GM21423 (cell line): Measurements from ENCODE around the gene OR2T34.
A peak's percentile ranks its signal among the peaks of the same experiment; 100 is the strongest.
"Not testable (repeated sequence)": the region's sequence is repeated elsewhere in the genome, so short reads cannot be mapped to it uniquely, and the experiment has no call there.

ENCODE experiments used
- ATAC-seq: cut with Tn5 transposase; IDR thresholded peaks from one replicate; pipeline ENCODE4 v1.9.1; 2021; ENCODE audit warnings: mild to moderate bottlenecking, moderate library complexity; ENCODE audit not compliant: unreplicated experiment

Gene OR2T34

GRCh38 chr1:248574657-248575056, at the start of gene OR2T34:
Gene OR2T34 (minus strand): TSS chr1:248574757. CDS start chr1:248574757, 0 bp downstream.
- not testable (repeated sequence) for ATAC-seq

DNA sequence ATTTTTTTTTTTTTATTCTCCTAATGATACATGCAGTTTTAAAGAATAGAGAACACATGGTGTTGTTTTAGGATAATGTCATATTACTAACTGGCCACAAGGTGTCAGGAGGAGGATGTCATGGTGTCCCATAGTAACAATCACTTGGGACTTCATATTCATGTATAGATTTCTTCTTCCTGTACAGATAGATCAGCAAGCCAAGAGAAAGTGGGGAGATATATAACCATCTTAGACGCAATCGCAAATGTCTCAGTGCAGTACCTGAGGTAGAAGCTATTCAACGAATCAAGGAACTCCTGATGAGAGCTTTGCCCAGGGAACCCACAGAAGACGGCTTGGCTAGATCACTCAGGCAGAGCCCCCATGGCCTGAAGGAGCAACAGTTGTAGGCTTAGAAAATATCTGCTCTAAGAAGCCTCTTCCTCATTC, 48.0 kb upstream of the OR2T34 start:
- ATAC-seq: peak; percentile 91

DNA sequence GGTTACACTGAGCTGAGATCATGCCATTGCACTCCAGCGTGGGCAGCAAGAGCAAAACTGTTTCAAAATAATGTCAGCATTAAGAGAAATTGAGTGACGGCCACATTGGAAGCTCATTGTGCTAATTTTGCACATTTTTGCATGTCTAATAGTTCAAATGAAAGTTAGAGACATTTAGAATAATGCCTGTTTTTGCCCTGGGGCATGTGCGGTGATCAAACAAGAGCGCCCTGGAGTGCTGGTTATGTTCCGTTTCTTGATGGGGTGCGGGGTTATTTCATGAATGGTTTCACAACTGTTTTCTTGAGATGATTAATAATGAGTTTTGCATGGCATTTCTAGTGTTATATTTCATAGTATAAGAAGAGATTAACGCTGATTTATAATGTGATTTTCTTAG, 47.2 kb upstream of the OR2T34 start:
- ATAC-seq: no peak

GRCh38 chr1:248618878-248619277, 44.3 kb upstream of the OR2T34 start:
- no peak for ATAC-seq

DNA sequence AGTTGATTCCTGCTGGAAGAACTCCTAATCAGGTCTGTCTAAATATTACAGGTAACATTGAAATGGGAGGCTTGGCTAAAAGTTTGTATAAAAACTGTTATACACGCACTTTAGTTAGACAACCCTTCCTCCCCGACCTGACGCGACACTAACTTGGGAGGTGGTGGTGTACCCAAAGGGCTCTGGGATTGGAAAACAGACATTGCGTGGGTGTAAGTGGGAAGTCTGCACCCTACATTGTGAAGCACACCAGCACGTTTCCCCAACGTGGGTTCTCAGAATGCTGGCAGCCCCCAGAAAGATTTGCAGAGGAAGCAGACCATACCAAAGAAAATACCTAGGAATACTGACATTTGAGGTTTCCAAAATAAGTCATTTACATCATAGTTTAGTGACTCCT, 43.6 kb upstream of the OR2T34 start:
- ATAC-seq: no peak

GRCh38 chr1:248613742-248614141, 39.2 kb upstream of the OR2T34 start:
- ATAC-seq: no peak

DNA sequence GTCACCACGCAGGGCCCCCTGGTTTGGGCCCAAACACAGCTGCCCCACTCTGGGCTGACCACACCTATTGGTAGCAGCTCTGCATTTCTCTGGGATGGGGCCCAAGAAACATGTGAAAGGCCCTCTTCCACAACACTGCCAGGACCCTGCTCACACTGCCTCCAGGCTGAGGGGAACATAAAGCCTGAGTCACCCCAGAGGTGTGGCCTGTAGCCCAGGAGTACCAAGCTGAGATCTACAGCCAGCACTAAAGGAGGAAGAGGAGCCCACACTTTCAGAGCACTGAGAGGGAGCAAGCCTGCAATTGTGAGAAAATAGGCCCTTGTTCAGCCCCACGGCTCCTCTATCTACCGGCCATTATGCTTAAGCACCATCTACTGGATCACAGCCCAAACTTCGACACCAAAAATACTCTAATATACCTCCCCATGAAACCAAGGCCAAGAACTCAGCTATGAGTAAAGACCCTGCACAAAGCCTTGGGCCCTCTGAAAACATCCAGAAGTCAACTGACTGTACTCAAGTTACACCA, 37.4 kb upstream of the OR2T34 start:
- no peak for ATAC-seq

DNA sequence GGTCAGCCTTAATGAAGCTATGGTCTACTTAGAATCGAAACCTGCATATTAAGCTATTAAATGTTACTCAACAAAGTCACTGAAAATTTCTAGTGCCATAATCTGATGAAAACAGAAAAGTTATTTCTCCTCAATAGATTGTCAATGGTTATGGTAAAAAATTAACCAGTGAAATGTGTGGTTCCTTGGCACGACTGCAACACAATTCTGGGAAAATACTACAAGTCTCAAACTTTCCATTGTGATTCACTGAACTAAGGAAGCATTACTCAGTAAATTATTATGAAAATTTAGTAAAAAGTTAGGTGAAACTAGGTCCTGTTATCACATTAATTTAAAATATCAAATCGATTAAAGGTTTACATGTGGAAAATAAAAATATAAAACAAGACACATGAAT, 35.7 kb upstream of the OR2T34 start:
- ATAC-seq: no peak

- ATAC-seq: no peak
Measured at GRCh38 chr1:248599396-248599795, 24.8 kb upstream of the OR2T34 start.

- no peak for ATAC-seq
Measured at GRCh38 chr1:248597589-248597988, 23.0 kb upstream of the OR2T34 start, which contains the start of gene OR2T10. Gene OR2T10 (minus strand): TSS chr1:248597700. CDS start chr1:248593768, 3,932 bp downstream.

DNA sequence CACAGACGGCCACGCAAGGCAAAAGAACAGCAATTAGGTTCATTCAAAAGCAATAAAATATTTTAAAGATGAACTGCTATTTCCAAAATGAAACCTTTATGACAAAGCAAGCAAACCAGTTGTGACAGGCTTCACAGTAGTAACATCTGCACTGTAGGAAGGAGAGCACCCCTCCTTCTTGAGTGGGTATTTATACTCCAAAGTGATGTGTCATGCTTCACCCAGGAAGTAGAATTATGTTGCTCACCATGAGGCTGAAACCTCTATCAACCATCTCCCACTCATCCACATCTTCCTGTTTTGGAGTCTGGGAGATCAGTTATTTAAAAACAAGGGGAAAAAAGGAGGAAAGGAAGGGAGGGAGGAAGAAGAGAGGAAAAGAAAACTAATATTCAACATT, 22.1 kb upstream of the OR2T34 start:
- ATAC-seq: no peak

DNA sequence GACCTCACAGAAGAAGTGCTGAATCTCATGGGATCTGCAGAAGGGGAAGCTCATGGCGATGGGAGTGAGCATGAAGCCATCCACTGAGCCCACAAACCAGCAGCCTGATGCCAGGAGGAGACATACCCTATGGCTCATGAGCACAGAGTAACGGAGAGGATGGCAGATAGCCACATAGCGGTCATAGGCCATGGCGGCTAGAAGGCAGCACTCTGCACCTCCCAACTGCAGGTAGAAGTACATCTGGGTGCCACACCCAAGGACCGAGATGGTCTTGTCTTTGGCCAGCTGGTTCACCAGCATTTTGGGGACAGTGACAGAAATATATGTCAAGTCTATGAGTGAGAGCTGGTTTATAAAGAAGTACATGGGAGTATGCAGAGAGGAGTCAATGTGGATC, 18.7 kb upstream of the OR2T34 start:
- no peak for ATAC-seq

DNA sequence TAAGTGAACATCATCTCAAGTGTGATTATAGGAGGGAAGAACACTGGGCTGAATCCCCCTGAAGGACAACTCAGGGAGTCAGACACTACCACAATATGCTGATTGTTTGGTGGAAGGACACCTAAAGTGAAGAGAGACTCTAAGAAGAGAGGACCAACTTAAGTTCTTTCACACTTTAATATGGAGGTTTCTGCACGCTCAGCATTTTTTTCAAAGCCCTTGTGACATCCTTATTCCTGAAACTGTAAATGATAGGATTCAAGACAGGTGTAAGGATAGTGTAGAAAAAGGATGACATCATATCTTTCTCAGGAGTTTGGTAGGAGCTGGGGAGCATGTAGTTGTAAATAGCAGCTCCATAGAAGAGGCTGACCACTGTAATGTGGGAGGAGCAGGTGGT, 18.1 kb upstream of the OR2T34 start:
- no peak for ATAC-seq

- no peak for ATAC-seq
Measured at GRCh38 chr1:248590055-248590454, 15.5 kb upstream of the OR2T34 start.

DNA sequence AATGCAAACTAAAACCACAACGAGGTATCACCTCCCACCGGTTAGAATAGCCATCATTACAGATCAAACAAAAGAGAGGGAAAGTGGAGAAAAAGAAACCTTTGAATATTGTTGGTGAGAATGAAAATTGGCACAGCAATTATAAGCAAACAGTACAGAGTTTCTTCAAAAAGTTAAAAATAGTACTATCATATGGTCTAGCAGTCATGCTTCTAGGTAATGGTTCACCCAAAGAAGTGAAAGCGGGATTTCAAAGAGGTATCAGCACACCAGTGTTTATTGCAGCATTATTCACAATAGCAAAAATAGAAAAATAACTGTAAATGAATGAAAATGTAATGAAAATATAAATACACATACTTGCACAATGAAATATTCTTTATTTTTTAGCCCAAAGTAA, 14.8 kb upstream of the OR2T34 start:
- ATAC-seq: no peak

- no peak for ATAC-seq
Measured at GRCh38 chr1:248585266-248585665, 10.7 kb upstream of the OR2T34 start.

GRCh38 chr1:248576260-248576980, 1.9 kb upstream of the OR2T34 start:
- no peak for ATAC-seq

DNA sequence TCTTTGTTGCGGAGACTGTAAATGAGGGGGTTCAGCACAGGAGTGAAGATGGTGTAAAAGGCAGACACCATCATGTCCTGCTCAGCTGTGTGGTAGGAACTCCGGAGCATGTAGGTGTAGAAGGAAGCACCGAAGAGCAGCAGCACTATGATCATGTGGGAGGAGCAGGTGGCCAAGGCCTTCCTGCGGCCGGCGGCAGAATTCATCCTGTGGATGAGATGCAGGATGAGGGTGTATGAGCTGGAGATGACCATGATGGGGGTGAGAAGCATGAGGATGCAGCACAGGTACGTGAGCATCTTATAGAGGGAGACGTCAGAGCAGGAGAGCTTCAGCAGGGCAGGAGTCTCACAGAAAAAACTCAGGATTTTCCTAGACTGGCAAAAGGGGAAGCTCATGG, 701 bp downstream of the OR2T34 start:
- ATAC-seq: not testable (repeated sequence)

GRCh38 chr1:248572049-248572448, 2.5 kb downstream of the OR2T34 start:
- peak; percentile 70 for ATAC-seq

- ATAC-seq: not testable (repeated sequence)
Measured at GRCh38 chr1:248570811-248571210, 3.7 kb downstream of the OR2T34 start.

- not testable (repeated sequence) for ATAC-seq
Measured at GRCh38 chr1:248569049-248569448, 5.5 kb downstream of the OR2T34 start.

DNA sequence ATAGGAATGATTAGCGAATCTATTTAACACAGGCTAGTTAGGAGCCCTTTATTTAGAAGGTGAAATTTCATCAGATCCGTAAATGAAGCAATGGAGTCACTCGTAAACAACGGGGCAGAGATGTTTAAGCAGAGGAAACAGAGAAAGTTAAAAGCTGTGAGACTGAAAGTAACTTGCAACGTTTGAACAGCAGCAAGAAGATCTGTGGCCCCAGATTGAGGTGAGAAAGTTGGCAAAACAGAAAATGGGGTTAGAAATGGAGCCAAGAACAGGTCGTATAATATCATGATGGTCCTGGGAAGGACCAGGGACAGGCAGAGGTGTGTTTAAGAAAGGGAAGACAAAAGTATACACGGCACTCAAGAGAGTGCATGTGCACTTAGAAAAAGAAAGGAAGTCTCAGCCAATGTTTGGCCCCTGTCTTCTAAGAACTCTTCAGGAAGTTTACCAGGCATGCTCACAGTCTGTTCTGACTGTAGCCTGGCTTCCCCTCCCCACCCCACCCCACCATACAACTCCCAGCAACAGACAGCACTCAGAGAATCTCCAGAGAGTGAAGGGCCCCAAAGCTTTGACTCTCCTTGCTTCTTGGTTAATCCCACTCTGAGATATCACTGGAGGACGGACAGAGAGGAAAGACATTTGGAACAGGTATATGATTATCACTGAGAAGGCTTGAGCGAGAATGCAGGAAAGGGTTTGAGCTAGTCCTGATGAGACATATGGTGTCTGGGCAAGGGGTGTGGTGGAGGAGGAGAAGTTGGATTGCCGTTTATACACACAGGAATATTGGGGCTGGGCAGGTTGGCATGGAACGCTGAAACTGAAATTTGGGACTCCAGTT, 8.8 kb downstream of the OR2T34 start:
- ATAC-seq: peak; percentile 71
